ENCODE measurements around the gene GGT6. TPM values are rescaled to one million over a fixed set of nuclear protein-coding genes. Genes with fewer than 3 reads are reported as not detected.

Gene GGT6
- total RNA-seq, 1 experiment from 2014 or later, result not detected

DNA sequence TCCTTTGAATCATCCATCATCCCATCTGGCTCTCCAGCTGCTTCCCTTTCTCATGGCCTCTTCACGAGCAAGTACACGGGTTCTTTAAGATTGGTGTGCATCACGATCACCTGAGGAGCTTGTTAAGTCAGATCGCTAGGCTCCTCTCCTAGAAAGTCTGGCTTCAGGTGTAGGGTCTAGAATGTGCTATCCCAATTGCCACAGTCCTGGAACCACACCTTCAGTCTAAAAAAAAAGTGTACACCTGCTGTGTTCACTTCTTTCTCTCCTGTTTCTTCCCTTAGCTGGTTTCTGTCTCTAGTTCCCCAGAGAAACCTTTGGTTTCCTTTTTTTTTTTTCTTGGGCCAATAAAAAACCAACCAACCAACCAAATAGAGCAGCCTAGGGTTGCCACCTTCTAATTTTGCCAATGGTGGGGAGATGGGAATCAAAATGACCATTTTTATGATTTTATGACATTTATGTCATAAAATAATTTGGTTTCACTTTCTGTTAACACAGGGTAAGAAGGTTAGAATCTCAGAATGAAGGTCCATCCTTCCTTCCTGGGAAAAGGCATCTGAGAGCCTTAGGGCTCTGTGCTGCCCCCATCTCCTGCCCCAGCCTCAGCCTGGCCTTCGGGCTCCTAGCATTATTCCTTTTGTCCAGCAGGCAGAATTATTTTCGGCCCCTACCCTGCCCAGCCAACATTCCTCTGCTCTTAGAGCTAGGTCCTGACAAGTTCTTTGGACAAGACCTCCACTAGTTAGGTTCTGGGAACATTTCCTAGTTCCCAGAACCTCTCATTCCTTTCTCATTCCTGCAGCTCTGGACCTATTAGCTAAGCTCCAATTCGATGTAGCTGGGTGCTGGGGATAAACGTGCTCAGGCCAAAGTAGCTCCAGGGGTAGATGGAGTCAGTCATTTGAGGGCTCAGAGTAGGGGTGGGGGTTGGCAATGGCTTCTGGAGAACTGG, 1.9 kb upstream of the GGT6 start:
- CTCF ChIA-PET, result interaction anchor here (1.6 kb wide), 1 partner anchor 63 kb away, joined by 4 read pairs; no protein-coding TSS in a partner anchor
- DNase-seq, result no peak
- Histone ChIP-seq H3K9me3 (no peaks in the 10 kb centered on the region), H3K36me3 (ENCODE audit: control insufficient read depth, insufficient read depth, low read length) (no peaks in the 10 kb centered on the region), H3K27me3 (replicated peaks; ENCODE audit: control insufficient read depth, insufficient read depth, low read length) (no peaks in the 10 kb centered on the region), H3K4me3 (ENCODE audit: low read depth, low read length) (no peak overlapping the region), H3K4me1 (peaks cover 5% of the 10 kb centered on the region; the same call in 1 of the 2 replicates)
- POLR2A ChIA-PET, result no interaction called here
- intact Hi-C loops (cut with micrococcal nuclease; ENCODE audit: unreplicated experiment), result loop anchor here (10.0 kb wide), 1 partner anchor 133 kb away; no protein-coding TSS in a partner anchor
- H3K9me3 Mint-ChIP-seq (ENCODE audit: unreplicated experiment), result no peaks in the 10 kb centered on the region
- H3K36me3 Mint-ChIP-seq (ENCODE audit: insufficient read depth, unreplicated experiment), result no peaks in the 10 kb centered on the region
- H3K27me3 Mint-ChIP-seq (ENCODE audit: insufficient read depth, unreplicated experiment), result no peaks in the 10 kb centered on the region
- BruUV-seq (replicated peaks), result no TSS peak
- no peak for TF ChIP-seq CTCF (IDR thresholded peaks at IDR 0.05; ENCODE audit: insufficient read depth in 1 of 2, low read depth in 1 of 2, low read length in 1 of 2, severe bottlenecking in 1 of 2, unreplicated experiment in 1 of 2)
- no peak overlapping the region for H3K4me3 Mint-ChIP-seq (ENCODE audit: unreplicated experiment)
- peaks cover 6% of the 10 kb centered on the region for H3K4me1 Mint-ChIP-seq (ENCODE audit: low read depth, unreplicated experiment)
- H3K27ac Mint-ChIP-seq (ENCODE audit: unreplicated experiment), result no peak overlapping the region

GRCh38 chr17:4560837-4561256, 470 bp upstream of the GGT6 start:
- CTCF ChIA-PET, result no interaction called here
- POLR2A ChIA-PET, result no interaction called here
- Mint-ChIP-seq H3K27me3 (ENCODE audit: insufficient read depth, unreplicated experiment) (no peaks in the 10 kb centered on the region), H3K36me3 (ENCODE audit: insufficient read depth, unreplicated experiment) (peaks cover 10% of the 10 kb centered on the region), H3K9me3 (ENCODE audit: unreplicated experiment) (no peaks in the 10 kb centered on the region), H3K4me1 (ENCODE audit: low read depth, unreplicated experiment) (peaks cover 4% of the 10 kb centered on the region), H3K4me3 (ENCODE audit: unreplicated experiment) (no peak overlapping the region), H3K27ac (ENCODE audit: unreplicated experiment) (no peak overlapping the region)
- Histone ChIP-seq H3K27me3 (replicated peaks; ENCODE audit: control insufficient read depth, insufficient read depth, low read length) (no peaks in the 10 kb centered on the region), H3K4me3 (ENCODE audit: low read depth, low read length) (no peak overlapping the region), H3K9me3 (no peaks in the 10 kb centered on the region), H3K36me3 (ENCODE audit: control insufficient read depth, insufficient read depth, low read length) (no peaks in the 10 kb centered on the region), H3K4me1 (no peaks in the 10 kb centered on the region)
- no peak for DNase-seq
- intact Hi-C loops (cut with micrococcal nuclease; ENCODE audit: unreplicated experiment), result loop anchor here (10.0 kb wide), 1 partner anchor 134 kb away; no protein-coding TSS in a partner anchor
- peak in 1 of 2 experiments; percentile 4 for TF ChIP-seq CTCF (IDR thresholded peaks at IDR 0.05; ENCODE audit: insufficient read depth in 1 of 2, low read depth in 1 of 2, low read length in 1 of 2, severe bottlenecking in 1 of 2, unreplicated experiment in 1 of 2)
- BruUV-seq (replicated peaks), result no TSS peak

GRCh38 chr17:4559966-4560365, 411 bp downstream of the GGT6 start:
- POLR2A ChIA-PET, result no interaction called here
- Histone ChIP-seq H3K27me3 (replicated peaks; ENCODE audit: control insufficient read depth, insufficient read depth, low read length) (no peaks in the 10 kb centered on the region), H3K9me3 (no peaks in the 10 kb centered on the region), H3K4me3 (ENCODE audit: low read depth, low read length) (no peak overlapping the region), H3K36me3 (ENCODE audit: control insufficient read depth, insufficient read depth, low read length) (no peaks in the 10 kb centered on the region), H3K4me1 (no peaks in the 10 kb centered on the region)
- H3K9me3 Mint-ChIP-seq (ENCODE audit: unreplicated experiment), result no peaks in the 10 kb centered on the region
- H3K27me3 Mint-ChIP-seq (ENCODE audit: insufficient read depth, unreplicated experiment), result no peaks in the 10 kb centered on the region
- H3K27ac Mint-ChIP-seq (ENCODE audit: unreplicated experiment), result no peak overlapping the region
- TF ChIP-seq CTCF (IDR thresholded peaks at IDR 0.05; ENCODE audit: insufficient read depth in 1 of 2, low read depth in 1 of 2, low read length in 1 of 2, severe bottlenecking in 1 of 2, unreplicated experiment in 1 of 2), result no peak
- H3K4me1 Mint-ChIP-seq (ENCODE audit: low read depth, unreplicated experiment), result peaks cover 7% of the 10 kb centered on the region
- H3K4me3 Mint-ChIP-seq (ENCODE audit: unreplicated experiment), result no peak overlapping the region
- DNase-seq, result no peak
- peaks cover 15% of the 10 kb centered on the region for H3K36me3 Mint-ChIP-seq (ENCODE audit: insufficient read depth, unreplicated experiment)
- intact Hi-C loops (cut with micrococcal nuclease; ENCODE audit: unreplicated experiment), result loop anchor here (10.0 kb wide), 1 partner anchor 135 kb away; no protein-coding TSS in a partner anchor
- CTCF ChIA-PET, result no interaction called here
- no TSS peak for BruUV-seq (replicated peaks)

Data from Caco-2 (cell line).